H9 (cell line): ENCODE data around the gene KCNH2. TPM values are rescaled to one million over a fixed set of nuclear protein-coding genes. Genes with fewer than 3 reads are reported as not detected.

Experiments used
- DNase-seq: peaks from one replicate; pipeline ENCODE4 v3.0.0-alpha.2; 2017
- H2AFZ ChIP-seq: one replicate; pipeline ENCODE4 v1.6.1; 2013; ENCODE audit warnings: mild to moderate bottlenecking, low read length, control low read depth, moderate library complexity
- H2AK5ac ChIP-seq: 2 replicates; pipeline ENCODE4 v1.6.1; 2013; ENCODE audit warnings: low read length, control low read depth, mixed read lengths; ENCODE audit not compliant: insufficient read length
- H2BK120ac ChIP-seq: one replicate; pipeline ENCODE4 v1.6.1; 2013; ENCODE audit warnings: low read depth, mild to moderate bottlenecking, low read length, control low read depth, inconsistent platforms; ENCODE audit not compliant: poor library complexity, severe bottlenecking
- H2BK12ac ChIP-seq: 2 replicates; pipeline ENCODE4 v1.6.1; 2013; ENCODE audit warnings: low read length, control low read depth, mixed read lengths, low read depth; ENCODE audit not compliant: insufficient read length
- H2BK15ac ChIP-seq: 2 replicates; pipeline ENCODE4 v1.6.1; 2013; ENCODE audit warnings: low read depth, low read length, control low read depth
- H2BK20ac ChIP-seq: one replicate; pipeline ENCODE4 v1.6.1; 2013; ENCODE audit warnings: low read depth, mild to moderate bottlenecking, low read length, control low read depth, inconsistent platforms; ENCODE audit not compliant: poor library complexity, severe bottlenecking
- H2BK5ac ChIP-seq: 2 replicates; pipeline ENCODE4 v1.6.1; 2013; ENCODE audit warnings: low read length, control low read depth, mixed read lengths; ENCODE audit not compliant: insufficient read length
- H3K14ac ChIP-seq: 2 replicates; pipeline ENCODE4 v1.6.1; 2013; ENCODE audit warnings: low read length, control low read depth; ENCODE audit not compliant: insufficient read depth
- H3K18ac ChIP-seq: 2 replicates; pipeline ENCODE4 v1.6.1; 2013; ENCODE audit warnings: low read depth, mild to moderate bottlenecking, mixed read lengths, low read length, control low read depth; ENCODE audit not compliant: insufficient read length
- H3K23ac ChIP-seq: 2 replicates; pipeline ENCODE4 v1.6.1; 2013; ENCODE audit warnings: low read length, control low read depth, mixed read lengths, low read depth; ENCODE audit not compliant: insufficient read length
- H3K23me2 ChIP-seq: 2 replicates; pipeline ENCODE4 v1.6.1; 2013; ENCODE audit warnings: low read depth, mild to moderate bottlenecking, mixed read lengths, low read length, control low read depth; ENCODE audit not compliant: insufficient read length, poor library complexity, severe bottlenecking
- H3K27ac ChIP-seq: 2 replicates; pipeline ENCODE4 v1.5.1; 2013; ENCODE audit warnings: low read length, control low read depth, mixed read lengths, low read depth; ENCODE audit not compliant: insufficient read length
- H3K27me3 ChIP-seq: 2 replicates; pipeline ENCODE4 v1.6.1; 2013; ENCODE audit warnings: low read length, control low read depth, inconsistent platforms; ENCODE audit not compliant: insufficient read depth
- H3K4ac ChIP-seq: 2 replicates; pipeline ENCODE4 v1.6.1; 2013; ENCODE audit warnings: low read depth, mild to moderate bottlenecking, control low read depth, inconsistent platforms, low read length, moderate library complexity
- H3K4me1 ChIP-seq: 2 replicates; pipeline ENCODE4 v1.6.1; 2013; ENCODE audit warnings: low read length, control low read depth, inconsistent platforms; ENCODE audit not compliant: insufficient read depth
- H3K4me2 ChIP-seq: 2 replicates; pipeline ENCODE4 v1.6.1; 2013; ENCODE audit warnings: low read length, control low read depth, mixed read lengths; ENCODE audit not compliant: insufficient read length, insufficient read depth
- H3K56ac ChIP-seq: 2 replicates; pipeline ENCODE4 v1.6.1; 2013; ENCODE audit warnings: low read depth, mild to moderate bottlenecking, mixed read lengths, low read length, control low read depth; ENCODE audit not compliant: insufficient read length
- H3K79me1 ChIP-seq: 2 replicates; pipeline ENCODE4 v1.6.1; 2013; ENCODE audit warnings: low read depth, mild to moderate bottlenecking, moderate library complexity, low read length, control low read depth, inconsistent platforms; ENCODE audit not compliant: insufficient read depth, poor library complexity, severe bottlenecking
- H3K79me2 ChIP-seq: 2 replicates; pipeline ENCODE4 v1.6.1; 2013; ENCODE audit warnings: low read length, control low read depth, inconsistent platforms; ENCODE audit not compliant: insufficient read depth
- H3K9ac ChIP-seq: 2 replicates; pipeline ENCODE4 v1.6.1; 2013; ENCODE audit warnings: low read length, control low read depth, mixed read lengths; ENCODE audit not compliant: insufficient read length; ENCODE audit errors: extremely low read depth
- H3K9me3 ChIP-seq: one replicate; pipeline ENCODE4 v1.6.1; 2013; ENCODE audit warnings: low read depth, low read length, inconsistent platforms; ENCODE audit not compliant: control insufficient read depth
- H3T11ph ChIP-seq: one replicate; pipeline ENCODE4 v1.6.1; 2013; ENCODE audit warnings: mild to moderate bottlenecking, low read length, control low read depth, inconsistent platforms
- H4K20me1 ChIP-seq: one replicate; pipeline ENCODE4 v1.6.1; 2013; ENCODE audit not compliant: control insufficient read depth, insufficient read length, insufficient read depth
- H4K5ac ChIP-seq: 2 replicates; pipeline ENCODE4 v1.6.1; 2013; ENCODE audit warnings: low read depth, mild to moderate bottlenecking, mixed read lengths, low read length, control low read depth; ENCODE audit not compliant: insufficient read length
- H4K8ac ChIP-seq: replicated peaks from 2 replicates; pipeline ENCODE4 v1.6.1; 2013; ENCODE audit warnings: low read length, control low read depth, mixed read lengths, low read depth; ENCODE audit not compliant: insufficient read length
- H4K91ac ChIP-seq: 2 replicates; pipeline ENCODE4 v1.6.1; 2013; ENCODE audit warnings: low read depth, mild to moderate bottlenecking, moderate library complexity, mixed read lengths, low read length, control low read depth; ENCODE audit not compliant: insufficient read length
- H3K27ac Mint-ChIP-seq, 3 experiments: 2 replicates in 2 of 3; 3 replicates in 1 of 3; pipeline ENCODE4 v1.8.0; 2020 to 2021; ENCODE audit warnings: mixed read lengths in 3 of 3, mild to moderate bottlenecking in 1 of 3, moderate library complexity in 1 of 3
- H3K27me3 Mint-ChIP-seq: 2 replicates; pipeline ENCODE4 v1.8.0; 2021; ENCODE audit warnings: low read depth, mild to moderate bottlenecking, moderate library complexity, mixed read lengths
- H3K36me3 Mint-ChIP-seq, 3 experiments: 2 replicates in 2 of 3; 3 replicates in 1 of 3; pipeline ENCODE4 v1.8.0; 2020 to 2021; ENCODE audit warnings: low read depth in 3 of 3, mixed read lengths in 3 of 3; ENCODE audit not compliant: insufficient read depth in 1 of 3
- H3K4me1 Mint-ChIP-seq, 2 experiments: 2 replicates each; pipeline ENCODE4 v1.8.0; 2020; ENCODE audit warnings: mixed read lengths in 2 of 2
- H3K4me3 Mint-ChIP-seq, 2 experiments: 2 replicates in 1 of 2; 3 replicates in 1 of 2; pipeline ENCODE4 v1.8.0; 2020 to 2021; ENCODE audit warnings: mild to moderate bottlenecking in 2 of 2, mixed read lengths in 2 of 2, moderate library complexity in 1 of 2
- H3K9me3 Mint-ChIP-seq, 2 experiments: 2 replicates in 1 of 2; 3 replicates in 1 of 2; pipeline ENCODE4 v1.8.0; 2020; ENCODE audit warnings: mild to moderate bottlenecking in 2 of 2, mixed read lengths in 2 of 2, moderate library complexity in 1 of 2
- WGBS: extraction: QIAGEN DNeasy Blood & Tissue Kit; methylation state at CpG from one replicate; pipeline ENCODE4 v1.1.7; 2013; ENCODE audit warnings: missing lambda C conversion rate, low lambda C conversion rate, mixed read lengths; ENCODE audit not compliant: insufficient read length; ENCODE audit errors: extremely low coverage; 5-methylcytosine and 5-hydroxymethylcytosine counted together
- total RNA-seq: library from RNA; stranded (reverse); gene quantifications from 2 replicates; pipeline ENCODE4 v1.2.1, GENCODE V29; 2021
- TF ChIP-seq, protein P1 (sequence below): fragments of 200-600 bp; sonication (generic); conservative IDR thresholded peaks from 3 replicates; pipeline ENCODE4 v1.8.0; 2021; ENCODE audit warnings: antibody characterized with exemption, mild to moderate bottlenecking

Gene KCNH2
- total RNA-seq, 1 experiment from 2014 or later = 4.5 TPM

DNA sequence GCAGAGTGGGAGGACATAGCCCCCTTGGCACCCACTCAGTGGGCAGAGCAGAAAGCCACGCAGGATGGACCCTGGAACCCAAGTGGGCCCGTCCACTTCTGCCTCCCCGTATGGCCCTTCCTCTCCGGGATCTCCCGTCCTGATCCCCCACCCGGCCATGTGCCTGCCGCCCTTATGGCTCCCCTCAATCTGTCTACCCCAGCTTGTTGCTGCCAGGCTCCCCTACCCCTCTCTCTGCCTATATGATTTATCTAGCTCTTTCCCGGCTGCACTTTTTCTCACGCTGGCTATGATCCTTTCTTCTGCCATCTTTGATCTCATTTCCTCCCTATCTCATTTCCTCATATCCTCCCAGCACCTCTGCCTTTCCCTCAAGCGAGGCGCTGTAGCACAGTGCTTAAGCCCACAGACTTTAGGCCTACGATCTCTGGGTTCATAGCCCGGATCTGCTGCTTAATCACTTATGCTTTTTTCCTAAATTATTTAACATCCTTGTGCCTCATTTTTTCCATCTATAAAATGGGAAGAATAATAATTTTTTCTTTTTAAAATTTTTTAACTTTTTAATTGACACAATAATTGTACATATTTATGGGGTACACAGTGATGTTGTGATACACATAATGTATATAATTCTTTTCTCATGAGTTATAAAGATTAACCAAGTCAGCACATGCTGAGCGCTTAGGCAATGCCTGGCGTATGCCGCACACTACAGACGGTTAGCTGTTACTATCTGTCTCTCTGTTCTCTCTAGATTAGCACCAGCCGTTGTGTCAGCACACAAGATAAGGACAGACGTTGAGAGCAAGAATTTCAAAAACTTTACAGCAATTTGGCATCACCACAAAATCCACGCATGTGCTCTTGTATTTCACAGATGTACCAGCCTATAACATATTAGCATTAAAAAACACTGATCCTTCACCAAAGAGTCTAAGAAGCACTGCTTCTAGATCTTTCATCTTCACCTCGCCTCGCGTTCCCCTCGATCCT is 18.1 kb downstream of the KCNH2 start:
- H2BK15ac ChIP-seq = no peak overlapping the region
- H3K18ac ChIP-seq = no peak overlapping the region
- H2AFZ ChIP-seq = no peak overlapping the region
- no peak overlapping the region for H2BK5ac ChIP-seq
- DNase-seq = no peak
- no peaks in the 10 kb centered on the region for H3K4me1 ChIP-seq
- H3K9me3 ChIP-seq = no peaks in the 10 kb centered on the region
- H3K56ac ChIP-seq = no peak overlapping the region
- Mint-ChIP-seq H3K27ac (no peak overlapping the region), H3K9me3 (no peaks in the 10 kb centered on the region), H3K27me3 (peaks cover 2% of the 10 kb centered on the region; the same call in 1 of the 2 replicates), H3K4me3 (no peak overlapping the region), H3K36me3 (no peaks in the 10 kb centered on the region), H3K4me1 (peaks cover 19 to 23% of the 10 kb centered on the region in 2 experiments)
- no peak overlapping the region for H3K4ac ChIP-seq
- no peak overlapping the region for H2BK12ac ChIP-seq
- H2AK5ac ChIP-seq = no peak overlapping the region
- H3K79me2 ChIP-seq = no peaks in the 10 kb centered on the region
- H3K23ac ChIP-seq = no peak overlapping the region
- no peak overlapping the region for H3T11ph ChIP-seq
- no peak overlapping the region for H3K14ac ChIP-seq
- H3K27ac ChIP-seq = no peak overlapping the region
- H3K23me2 ChIP-seq = no peaks in the 10 kb centered on the region
- WGBS = no CpG with 5 or more reads among the region's 24 CpGs
- H3K9ac ChIP-seq = no peak overlapping the region
- H4K20me1 ChIP-seq = no peaks in the 10 kb centered on the region
- TF ChIP-seq, protein P1, sequence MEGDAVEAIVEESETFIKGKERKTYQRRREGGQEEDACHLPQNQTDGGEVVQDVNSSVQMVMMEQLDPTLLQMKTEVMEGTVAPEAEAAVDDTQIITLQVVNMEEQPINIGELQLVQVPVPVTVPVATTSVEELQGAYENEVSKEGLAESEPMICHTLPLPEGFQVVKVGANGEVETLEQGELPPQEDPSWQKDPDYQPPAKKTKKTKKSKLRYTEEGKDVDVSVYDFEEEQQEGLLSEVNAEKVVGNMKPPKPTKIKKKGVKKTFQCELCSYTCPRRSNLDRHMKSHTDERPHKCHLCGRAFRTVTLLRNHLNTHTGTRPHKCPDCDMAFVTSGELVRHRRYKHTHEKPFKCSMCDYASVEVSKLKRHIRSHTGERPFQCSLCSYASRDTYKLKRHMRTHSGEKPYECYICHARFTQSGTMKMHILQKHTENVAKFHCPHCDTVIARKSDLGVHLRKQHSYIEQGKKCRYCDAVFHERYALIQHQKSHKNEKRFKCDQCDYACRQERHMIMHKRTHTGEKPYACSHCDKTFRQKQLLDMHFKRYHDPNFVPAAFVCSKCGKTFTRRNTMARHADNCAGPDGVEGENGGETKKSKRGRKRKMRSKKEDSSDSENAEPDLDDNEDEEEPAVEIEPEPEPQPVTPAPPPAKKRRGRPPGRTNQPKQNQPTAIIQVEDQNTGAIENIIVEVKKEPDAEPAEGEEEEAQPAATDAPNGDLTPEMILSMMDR = no peak
- no peak overlapping the region for H4K8ac ChIP-seq
- H4K91ac ChIP-seq = no peak overlapping the region
- no peak overlapping the region for H2BK120ac ChIP-seq
- H3K79me1 ChIP-seq = no peaks in the 10 kb centered on the region
- H2BK20ac ChIP-seq = no peak overlapping the region
- no peak overlapping the region for H4K5ac ChIP-seq
- H3K4me2 ChIP-seq = no peak overlapping the region
- H3K27me3 ChIP-seq = no peaks in the 10 kb centered on the region
